NAMALWA (cell line): ENCODE measurements around the gene CTAGE15.
"Not testable (repeated sequence)": the region's sequence is repeated elsewhere in the genome, so short reads cannot be mapped to it uniquely, and the experiment has no call there.

Experiments used
- DNase-seq: peaks from one replicate; pipeline ENCODE4 v3.0.0-alpha.2; 2015; ENCODE audit warnings: low spot score

Gene CTAGE15

DNA sequence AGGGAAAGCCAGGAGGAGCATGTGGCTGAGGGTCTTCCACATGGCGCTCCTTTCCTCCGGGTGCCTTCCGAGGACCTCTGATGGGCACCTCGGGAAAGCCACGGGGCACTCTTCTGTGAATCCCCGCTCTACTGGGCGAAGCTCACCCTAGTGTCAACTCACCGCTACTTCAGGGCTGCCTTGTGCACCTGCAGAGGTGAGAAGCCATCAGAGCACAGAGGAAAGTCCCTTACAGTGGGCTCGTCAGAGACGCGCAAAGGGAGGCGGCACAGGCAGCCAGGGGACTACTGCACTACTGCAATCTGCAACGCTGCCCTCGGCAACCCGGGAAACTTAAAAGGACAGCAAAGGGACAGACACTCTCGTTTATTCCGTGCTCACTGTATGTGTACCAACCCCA is 50.5 kb downstream of the CTAGE15 start:
- DNase-seq, result not testable (repeated sequence)
